HG03175 (cell line): ENCODE results near the gene IQSEC1.

Source experiments
- ATAC-seq: cut with Tn5 transposase; IDR thresholded peaks from one replicate; pipeline ENCODE4 v1.9.1; 2021; ENCODE audit warnings: mild to moderate bottlenecking, moderate library complexity; ENCODE audit not compliant: unreplicated experiment

Gene IQSEC1

GRCh38 chr3:13069495-13069894, 3.7 kb downstream of the IQSEC1 start:
- ATAC-seq = peak; percentile 66

GRCh38 chr3:13068269-13069010, 4.8 kb downstream of the IQSEC1 start:
- ATAC-seq = no peak

- no peak for ATAC-seq
Measured at GRCh38 chr3:13067778-13068177, 5.5 kb downstream of the IQSEC1 start.

GRCh38 chr3:13066834-13067233, 6.4 kb downstream of the IQSEC1 start:
- ATAC-seq = no peak

GRCh38 chr3:13066236-13066635, 7.0 kb downstream of the IQSEC1 start:
- no peak for ATAC-seq

GRCh38 chr3:13065727-13066126, 7.5 kb downstream of the IQSEC1 start:
- ATAC-seq = no peak

GRCh38 chr3:13064964-13065363, 8.3 kb downstream of the IQSEC1 start:
- no peak for ATAC-seq

GRCh38 chr3:13064159-13064868, 8.9 kb downstream of the IQSEC1 start:
- ATAC-seq = no peak

GRCh38 chr3:13063225-13063624, 10.0 kb downstream of the IQSEC1 start:
- no peak for ATAC-seq

GRCh38 chr3:13062647-13063046, 10.6 kb downstream of the IQSEC1 start:
- no peak for ATAC-seq

- ATAC-seq = no peak
Measured at GRCh38 chr3:13060341-13060910, 12.8 kb downstream of the IQSEC1 start.

- no peak for ATAC-seq
Measured at GRCh38 chr3:13058346-13059120, 14.7 kb downstream of the IQSEC1 start.

- no peak for ATAC-seq
Measured at GRCh38 chr3:13057282-13058040, 15.8 kb downstream of the IQSEC1 start.

- ATAC-seq = no peak
Measured at GRCh38 chr3:13055634-13056033, 17.6 kb downstream of the IQSEC1 start.

GRCh38 chr3:13054341-13055285, 18.6 kb downstream of the IQSEC1 start:
- no peak for ATAC-seq

- ATAC-seq = no peak
Measured at GRCh38 chr3:13053893-13054292, 19.3 kb downstream of the IQSEC1 start.

- ATAC-seq = no peak
Measured at GRCh38 chr3:13053420-13053819, 19.8 kb downstream of the IQSEC1 start.

GRCh38 chr3:13052191-13052820, 20.9 kb downstream of the IQSEC1 start:
- no peak for ATAC-seq

- ATAC-seq = no peak
Measured at GRCh38 chr3:13051581-13051980, 21.6 kb downstream of the IQSEC1 start.
